Fibroblast of skin of back (primary cell): Measurements from ENCODE around the gene GTF3C5.
"Not testable (repeated sequence)": the region's sequence is repeated elsewhere in the genome, so short reads cannot be mapped to it uniquely, and the experiment has no call there.

Experiments
- DNase-seq: peaks from one replicate; pipeline ENCODE4 v3.0.0-alpha.2; 2013

Gene GTF3C5

DNA sequence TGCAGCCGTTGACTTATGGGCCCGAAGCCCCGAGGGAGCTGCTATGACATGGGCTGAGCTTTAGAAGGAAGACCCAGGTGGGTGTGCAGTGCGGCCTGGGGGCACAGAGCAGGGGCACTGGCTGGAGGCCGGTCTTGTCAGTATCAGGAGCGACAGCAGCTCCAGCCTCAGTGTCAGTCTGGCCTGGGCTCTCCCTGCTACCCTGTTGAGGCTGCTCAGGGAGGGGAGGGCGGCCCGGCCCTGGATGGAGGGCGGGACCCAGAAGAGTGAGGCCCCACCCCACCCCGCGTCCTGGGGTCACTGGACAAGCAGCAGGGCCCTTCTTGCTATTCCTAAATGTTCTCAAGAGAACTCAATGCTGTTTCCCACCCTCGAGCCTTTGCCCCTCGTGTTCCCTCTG, 34.3 kb upstream of the GTF3C5 start:
- no peak for DNase-seq

DNA sequence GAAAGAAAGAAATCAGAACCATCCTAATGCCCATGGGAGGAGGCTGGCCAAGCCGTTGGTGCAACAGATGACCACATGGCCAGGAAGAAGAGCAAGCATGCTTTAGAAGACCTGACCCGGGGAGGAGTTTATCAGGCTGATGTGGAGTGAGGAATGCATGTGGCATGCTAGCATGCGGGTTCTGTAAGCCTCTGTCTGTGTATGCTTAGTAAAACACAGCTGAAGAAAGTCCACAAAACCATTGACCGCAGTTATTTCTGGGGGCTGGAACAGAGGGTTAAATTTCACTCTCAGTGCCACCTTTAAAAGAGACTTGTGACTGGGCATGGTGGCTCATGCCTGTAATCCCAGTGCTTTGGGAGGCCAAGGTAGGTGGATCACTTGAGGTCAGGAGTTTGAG, 33.2 kb upstream of the GTF3C5 start:
- DNase-seq, result peak; percentile 60

GRCh38 chr9:132998221-132998620, 32.6 kb upstream of the GTF3C5 start:
- not testable (repeated sequence) for DNase-seq

DNA sequence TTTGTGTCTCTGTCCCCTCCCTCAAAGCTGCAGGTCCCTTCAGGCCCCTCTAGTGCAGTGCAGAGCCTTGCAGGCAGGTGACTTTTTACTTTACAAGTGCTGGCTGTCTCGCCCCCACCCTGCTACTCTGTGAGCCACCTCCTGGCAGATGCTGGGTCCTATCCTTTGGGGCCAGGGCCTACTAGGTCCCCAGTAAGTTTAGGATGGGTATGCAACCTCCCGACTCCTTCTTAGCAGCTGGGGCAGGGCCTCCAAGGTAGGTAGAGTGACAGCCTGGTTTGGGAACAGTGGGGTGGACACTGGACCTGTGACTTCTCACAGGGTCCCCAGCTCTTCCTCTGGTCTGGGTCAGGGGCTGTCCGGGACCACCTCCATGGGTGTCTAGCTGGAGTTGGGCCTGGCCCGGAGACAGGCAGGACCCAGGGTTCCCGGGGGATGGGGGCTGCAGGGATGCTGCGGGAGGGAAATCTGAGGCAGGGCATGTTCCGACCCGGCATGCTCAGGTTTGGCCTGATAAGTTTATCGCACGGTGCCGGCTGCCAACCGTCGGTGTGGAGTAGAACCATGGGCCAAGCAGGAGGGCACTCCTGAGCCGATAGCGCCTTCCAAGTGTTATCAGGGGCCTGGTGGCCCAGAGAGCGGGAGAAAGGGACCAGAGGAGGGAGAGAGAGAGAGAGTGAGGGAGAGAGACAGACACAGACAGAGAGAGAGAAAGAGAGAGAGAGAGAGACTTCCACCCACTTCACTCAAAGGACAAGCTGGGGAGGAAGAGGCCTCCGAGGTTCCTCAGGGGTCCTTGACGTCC, 31.8 kb upstream of the GTF3C5 start:
- DNase-seq, result no peak

GRCh38 chr9:133002147-133003070, 28.4 kb upstream of the GTF3C5 start:
- no peak for DNase-seq

GRCh38 chr9:133003071-133003461, 27.7 kb upstream of the GTF3C5 start:
- DNase-seq, result no peak

DNA sequence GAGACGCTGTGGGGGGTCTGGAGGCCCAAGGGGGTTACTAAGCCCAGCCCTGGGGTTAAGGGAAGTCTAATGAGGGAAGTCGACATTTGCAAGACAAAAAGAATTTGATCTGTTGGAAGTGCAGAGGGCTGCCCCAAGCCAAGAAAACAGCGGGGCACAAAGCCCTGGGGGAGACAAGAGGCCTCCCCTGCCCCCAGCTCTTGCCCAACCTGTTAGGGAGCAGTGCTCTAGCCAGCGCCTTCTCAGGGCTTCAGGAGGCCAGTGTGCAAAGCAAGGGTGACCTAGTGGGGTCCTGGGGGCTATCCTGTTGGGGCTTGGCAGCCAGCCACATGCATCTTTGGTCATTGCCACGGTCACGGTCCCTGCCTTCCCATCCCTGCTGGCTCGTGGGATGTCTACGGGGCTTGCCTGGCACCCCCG, 27.1 kb upstream of the GTF3C5 start:
- no peak for DNase-seq

- DNase-seq, result no peak
Measured at GRCh38 chr9:133004091-133004998, 26.5 kb upstream of the GTF3C5 start.

DNA sequence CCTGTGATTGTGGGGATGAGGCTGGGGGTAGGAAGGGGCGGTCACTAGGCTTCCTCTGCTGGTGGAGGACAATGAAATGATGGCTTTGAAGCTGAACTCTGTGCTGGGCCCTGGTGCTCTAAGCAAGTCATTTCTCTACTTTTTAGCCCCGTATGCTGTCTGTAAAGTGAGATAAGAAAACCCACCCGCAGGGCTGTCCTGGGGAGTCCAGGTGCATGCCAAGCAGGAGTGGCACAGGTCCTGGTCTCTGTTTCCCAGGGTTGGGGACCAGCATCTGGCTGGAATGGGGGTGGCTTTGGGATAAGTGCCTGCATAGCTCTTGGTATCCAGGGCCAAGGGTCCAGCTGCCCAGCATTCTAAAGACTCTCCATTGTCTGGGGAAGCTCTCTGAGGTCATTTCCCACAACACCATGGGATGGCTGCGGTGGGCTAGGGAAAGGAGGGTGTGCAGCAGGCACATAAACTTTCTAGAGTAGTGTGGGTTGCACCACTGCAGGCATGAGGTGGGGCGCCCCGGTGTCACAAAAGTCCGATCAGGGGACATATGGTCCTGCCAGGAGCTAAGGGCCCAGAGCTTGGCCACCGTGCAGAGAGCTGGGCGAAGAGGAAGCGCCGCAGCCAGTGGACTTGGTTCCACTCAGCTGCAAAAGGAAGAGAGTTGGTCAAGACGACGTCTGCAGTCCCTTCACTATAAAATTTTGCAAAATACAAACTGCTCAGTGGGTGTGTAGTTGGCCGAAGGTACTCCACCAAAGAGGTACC, 25.6 kb upstream of the GTF3C5 start:
- DNase-seq, result no peak

DNA sequence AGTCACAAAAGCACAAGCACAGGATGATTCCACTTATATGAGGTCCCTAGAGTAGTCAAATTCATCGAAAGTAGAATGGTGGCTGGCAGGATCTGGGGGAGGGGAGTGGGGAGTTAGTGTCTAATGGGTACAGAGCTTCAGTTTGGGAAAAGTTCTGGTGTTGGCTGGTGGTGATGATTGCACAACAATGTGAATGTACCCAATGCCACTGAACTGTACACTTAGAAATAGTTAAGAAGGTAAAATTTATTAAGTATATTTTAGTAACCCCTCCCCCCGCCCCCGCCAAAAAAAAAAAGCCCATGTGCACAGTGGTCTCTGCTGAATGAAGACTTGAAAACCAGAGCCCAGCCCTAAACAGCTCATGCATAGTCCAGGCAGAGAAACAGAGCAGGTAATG, 24.8 kb upstream of the GTF3C5 start:
- no peak for DNase-seq

GRCh38 chr9:133006731-133007352, 24.0 kb upstream of the GTF3C5 start:
- no peak for DNase-seq

GRCh38 chr9:133008406-133008805, 22.4 kb upstream of the GTF3C5 start:
- no peak for DNase-seq

- DNase-seq, result no peak
Measured at GRCh38 chr9:133008824-133009223, 22.0 kb upstream of the GTF3C5 start.

DNA sequence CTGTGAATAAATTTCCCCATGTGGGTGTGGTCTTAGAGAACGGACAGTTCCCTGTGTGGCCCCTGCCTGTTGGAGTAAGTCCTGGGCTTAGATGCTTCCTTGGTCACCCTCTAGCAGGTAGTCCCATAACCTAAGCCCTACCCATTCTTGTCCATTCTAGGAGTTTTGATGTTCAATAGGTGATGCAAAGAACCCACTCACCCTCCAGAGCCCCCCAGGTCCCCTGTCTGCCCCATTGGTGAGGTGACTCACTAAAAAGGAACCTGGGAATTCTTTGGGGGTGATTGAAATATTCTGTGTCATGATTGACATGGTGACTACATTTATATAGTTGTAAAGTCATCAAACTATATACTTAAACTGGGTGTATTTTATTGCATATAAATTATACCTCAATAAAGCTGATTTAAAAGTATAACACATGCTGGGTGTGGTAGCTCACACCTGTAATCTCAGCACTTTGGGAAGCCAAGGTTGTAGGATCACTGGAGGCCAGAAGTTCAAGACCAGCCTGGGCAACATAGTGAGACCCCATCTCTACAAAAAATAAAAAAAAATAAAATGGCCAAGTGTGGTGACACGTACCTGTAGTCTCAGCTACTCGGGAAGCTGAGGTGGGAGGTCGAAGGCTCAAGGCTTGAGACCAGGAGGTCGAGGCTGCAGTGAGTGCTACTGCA, 20.8 kb upstream of the GTF3C5 start:
- DNase-seq, result no peak

- DNase-seq, result no peak
Measured at GRCh38 chr9:133014696-133015095, 16.1 kb upstream of the GTF3C5 start.

GRCh38 chr9:133023117-133023890, 7.5 kb upstream of the GTF3C5 start:
- peak; percentile 8 for DNase-seq

- no peak for DNase-seq
Measured at GRCh38 chr9:133026426-133026825, 4.4 kb upstream of the GTF3C5 start.

DNA sequence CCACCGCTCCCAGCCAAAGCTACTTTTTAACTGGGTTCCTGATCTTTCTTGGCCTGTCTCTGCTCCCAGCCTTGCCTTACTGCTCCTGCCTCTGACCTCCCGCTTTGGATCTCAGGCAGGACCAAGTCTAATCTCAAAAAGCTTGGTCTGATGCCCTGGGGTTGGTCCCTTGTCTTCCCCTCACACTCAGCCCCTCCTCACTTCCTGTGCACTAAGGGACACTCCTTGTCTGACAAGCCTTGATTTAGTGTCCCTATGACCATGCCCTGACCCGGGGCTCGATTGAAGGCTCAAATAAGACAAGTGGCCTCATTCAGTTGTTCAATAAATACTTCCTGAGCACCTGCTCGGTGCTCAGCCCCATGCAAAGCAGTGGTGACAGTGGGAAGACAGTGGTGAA, 3.7 kb upstream of the GTF3C5 start:
- DNase-seq, result no peak

DNA sequence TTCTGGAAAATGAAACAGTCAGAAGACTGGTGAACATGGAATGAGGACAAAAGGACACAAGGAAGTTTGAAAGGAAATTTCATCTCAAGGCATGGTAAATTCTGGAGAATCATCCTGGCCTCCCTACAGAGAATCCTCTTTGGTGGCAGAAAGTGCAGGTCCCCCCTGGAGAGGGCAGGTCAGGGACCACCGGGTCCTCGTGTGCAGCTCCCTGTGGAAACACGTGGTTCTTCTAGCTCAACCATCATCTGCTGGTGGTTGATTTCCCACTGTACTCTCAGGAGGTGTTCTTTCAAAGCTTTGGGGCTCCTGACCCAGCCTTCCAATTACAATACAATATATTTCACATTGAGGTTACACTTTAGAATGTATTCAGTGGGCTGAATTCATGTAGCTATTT, 2.6 kb upstream of the GTF3C5 start:
- no peak for DNase-seq

- DNase-seq, result no peak
Measured at GRCh38 chr9:133029994-133030316, 842 bp upstream of the GTF3C5 start.
